AG08396 (cell line): ENCODE measurements around the gene MAP2K7.
"Not testable (repeated sequence)": the region's sequence is repeated elsewhere in the genome, so short reads cannot be mapped to it uniquely, and the experiment has no call there.

Experiments
- DNase-seq: peaks from one replicate; pipeline ENCODE4 v3.0.0; 2012; ENCODE audit warnings: low spot score, mixed read lengths

Gene MAP2K7

GRCh38 chr19:7908078-7908699 is 4.5 kb downstream of the MAP2K7 start:
- no peak for DNase-seq

- DNase-seq: no peak
Observed at GRCh38 chr19:7908742-7909461, 5.2 kb downstream of the MAP2K7 start.

GRCh38 chr19:7909471-7910067 is 5.9 kb downstream of the MAP2K7 start:
- DNase-seq: no peak

- no peak for DNase-seq
Observed at GRCh38 chr19:7910321-7911161, 6.9 kb downstream of the MAP2K7 start.

GRCh38 chr19:7911508-7912143 is 7.9 kb downstream of the MAP2K7 start:
- no peak for DNase-seq

GRCh38 chr19:7912144-7912696 is 8.5 kb downstream of the MAP2K7 start:
- DNase-seq: no peak

- no peak for DNase-seq
Observed at GRCh38 chr19:7912697-7913564, 9.3 kb downstream of the MAP2K7 start.

GRCh38 chr19:7913652-7914051 is 10.0 kb downstream of the MAP2K7 start:
- no peak for DNase-seq

GRCh38 chr19:7914099-7914498 is 10.4 kb downstream of the MAP2K7 start:
- DNase-seq: no peak

- DNase-seq: no peak
Observed at GRCh38 chr19:7914598-7915045, 10.9 kb downstream of the MAP2K7 start, which contains the start of gene TGFBR3L. TGFBR3L (plus strand) TSS chr19:7914830.

GRCh38 chr19:7915250-7916102 is 11.8 kb downstream of the MAP2K7 start:
- no peak for DNase-seq

GRCh38 chr19:7916103-7916954 is 12.7 kb downstream of the MAP2K7 start:
- peak; percentile 63 for DNase-seq

GRCh38 chr19:7916955-7917266 is 13.2 kb downstream of the MAP2K7 start:
- DNase-seq: no peak

- DNase-seq: peak; percentile 83
Observed at GRCh38 chr19:7917267-7918061, 13.8 kb downstream of the MAP2K7 start.

- DNase-seq: not testable (repeated sequence)
Observed at GRCh38 chr19:7918062-7918614, 14.5 kb downstream of the MAP2K7 start.

- no peak for DNase-seq
Observed at GRCh38 chr19:7918615-7919421, 15.1 kb downstream of the MAP2K7 start.
